ENCODE data around the gene ADAMTS17. TPM values are rescaled to one million over a fixed set of nuclear protein-coding genes. Genes with fewer than 3 reads are reported as not detected.

Gene ADAMTS17
- total RNA-seq, 1 donor from 2014 or later = 0.99 TPM

DNA sequence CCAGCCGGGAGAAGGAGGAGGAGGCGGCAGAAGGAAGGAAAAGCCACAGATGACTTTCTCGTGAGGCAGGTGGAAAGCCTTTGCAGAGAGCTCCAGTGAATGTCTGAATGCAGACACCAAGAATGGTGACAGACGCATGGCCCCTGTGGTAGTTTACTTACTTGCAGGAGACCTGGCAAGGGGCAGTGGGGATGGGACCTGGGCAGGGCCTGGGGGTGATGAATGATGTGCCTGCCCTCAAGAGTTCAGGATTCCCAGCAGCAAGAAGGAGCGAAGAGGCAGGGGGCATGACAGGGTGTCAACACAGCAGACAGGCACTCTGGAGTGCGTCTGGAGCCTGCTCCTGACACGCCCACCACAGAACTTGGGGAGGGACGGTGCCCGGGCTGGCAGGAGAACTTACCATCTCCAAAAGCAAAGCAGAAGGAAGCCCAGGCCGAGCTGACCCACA lies 348.1 kb downstream of the ADAMTS17 start:
- H3K4me3 ChIP-seq = no peak overlapping the region
- intact Hi-C loops (cut with micrococcal nuclease) = no loop called here
- no peak overlapping the region for H3K27ac ChIP-seq (replicated peaks)
- no peaks in the 10 kb centered on the region for H3K4me1 ChIP-seq
- no peaks in the 10 kb centered on the region for H3K27me3 ChIP-seq (ENCODE audit: low read depth)
- H3K9me3 ChIP-seq (replicated peaks) = no peaks in the 10 kb centered on the region
- no peaks in the 10 kb centered on the region for H3K36me3 ChIP-seq
- TF ChIP-seq, protein P1, sequence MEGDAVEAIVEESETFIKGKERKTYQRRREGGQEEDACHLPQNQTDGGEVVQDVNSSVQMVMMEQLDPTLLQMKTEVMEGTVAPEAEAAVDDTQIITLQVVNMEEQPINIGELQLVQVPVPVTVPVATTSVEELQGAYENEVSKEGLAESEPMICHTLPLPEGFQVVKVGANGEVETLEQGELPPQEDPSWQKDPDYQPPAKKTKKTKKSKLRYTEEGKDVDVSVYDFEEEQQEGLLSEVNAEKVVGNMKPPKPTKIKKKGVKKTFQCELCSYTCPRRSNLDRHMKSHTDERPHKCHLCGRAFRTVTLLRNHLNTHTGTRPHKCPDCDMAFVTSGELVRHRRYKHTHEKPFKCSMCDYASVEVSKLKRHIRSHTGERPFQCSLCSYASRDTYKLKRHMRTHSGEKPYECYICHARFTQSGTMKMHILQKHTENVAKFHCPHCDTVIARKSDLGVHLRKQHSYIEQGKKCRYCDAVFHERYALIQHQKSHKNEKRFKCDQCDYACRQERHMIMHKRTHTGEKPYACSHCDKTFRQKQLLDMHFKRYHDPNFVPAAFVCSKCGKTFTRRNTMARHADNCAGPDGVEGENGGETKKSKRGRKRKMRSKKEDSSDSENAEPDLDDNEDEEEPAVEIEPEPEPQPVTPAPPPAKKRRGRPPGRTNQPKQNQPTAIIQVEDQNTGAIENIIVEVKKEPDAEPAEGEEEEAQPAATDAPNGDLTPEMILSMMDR (IDR thresholded peaks at IDR 0.05; ENCODE audit: borderline replicate concordance) = no peak
- no peak for DNase-seq

DNA sequence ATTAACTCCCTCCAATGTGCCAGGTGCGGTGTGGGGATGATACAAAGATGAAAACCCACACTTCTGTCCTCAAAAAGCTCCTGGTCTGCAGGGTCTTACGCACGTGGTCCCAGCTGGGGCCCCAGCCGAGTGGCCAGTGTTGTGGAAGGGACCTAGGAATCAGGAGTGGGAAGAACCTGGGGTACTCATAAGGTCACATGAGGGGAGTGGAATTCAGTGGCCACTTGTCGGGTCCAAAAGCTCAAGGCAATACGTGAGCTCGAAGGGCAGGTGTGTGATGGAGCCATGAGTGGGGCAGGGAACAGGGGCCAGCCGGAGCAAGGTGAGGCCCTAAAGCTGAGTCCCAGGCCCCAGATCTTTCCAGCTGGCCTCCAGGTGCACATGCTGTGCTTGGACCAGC lies 348.5 kb downstream of the ADAMTS17 start:
- Histone ChIP-seq H3K27ac (replicated peaks) (no peak overlapping the region), H3K4me1 (no peaks in the 10 kb centered on the region), H3K27me3 (ENCODE audit: low read depth) (no peaks in the 10 kb centered on the region), H3K4me3 (no peak overlapping the region), H3K9me3 (replicated peaks) (peaks cover 2% of the 10 kb centered on the region), H3K36me3 (no peaks in the 10 kb centered on the region)
- no peak for DNase-seq
- intact Hi-C loops (cut with micrococcal nuclease) = no loop called here
- TF ChIP-seq, protein P1 (IDR thresholded peaks at IDR 0.05; ENCODE audit: borderline replicate concordance) = no peak

DNA sequence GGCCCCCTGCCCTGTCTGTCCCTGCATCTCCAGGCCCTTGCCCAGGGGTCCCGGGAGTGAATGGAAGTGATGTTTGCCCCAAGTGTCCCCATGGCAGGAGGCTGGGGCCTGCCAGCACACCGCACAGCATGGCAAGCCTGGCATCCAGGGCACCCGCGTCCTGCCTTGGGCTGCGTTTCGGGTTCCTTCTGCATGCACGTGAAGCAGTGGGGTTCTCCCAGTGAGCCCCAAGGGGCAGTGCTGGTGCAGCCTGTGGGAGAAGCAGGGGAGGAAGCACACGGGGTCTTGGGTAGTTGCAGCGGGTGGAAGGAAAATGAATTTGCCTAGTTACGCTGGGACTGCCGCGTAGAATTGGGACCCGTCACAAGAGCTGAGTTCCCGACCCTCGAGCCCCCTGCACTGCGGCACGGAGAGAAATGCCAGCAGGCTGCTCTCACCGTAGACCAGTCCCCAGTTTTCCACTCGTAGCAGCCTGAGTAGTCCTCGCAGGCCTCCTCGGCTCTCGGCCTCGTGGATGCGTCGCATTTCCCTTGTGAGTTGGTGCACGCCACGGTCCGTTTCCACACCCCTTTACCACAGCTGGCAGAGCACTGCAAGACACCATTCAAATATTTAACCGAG lies 349.1 kb downstream of the ADAMTS17 start:
- H3K27ac ChIP-seq (replicated peaks) = no peak overlapping the region
- no peak for DNase-seq
- intact Hi-C loops (cut with micrococcal nuclease) = no loop called here
- no peaks in the 10 kb centered on the region for H3K4me1 ChIP-seq
- no peak overlapping the region for H3K4me3 ChIP-seq
- no peaks in the 10 kb centered on the region for H3K36me3 ChIP-seq
- TF ChIP-seq, protein P1 (IDR thresholded peaks at IDR 0.05; ENCODE audit: borderline replicate concordance) = no peak
- peaks cover 5% of the 10 kb centered on the region for H3K9me3 ChIP-seq (replicated peaks)
- no peaks in the 10 kb centered on the region for H3K27me3 ChIP-seq (ENCODE audit: low read depth)

DNA sequence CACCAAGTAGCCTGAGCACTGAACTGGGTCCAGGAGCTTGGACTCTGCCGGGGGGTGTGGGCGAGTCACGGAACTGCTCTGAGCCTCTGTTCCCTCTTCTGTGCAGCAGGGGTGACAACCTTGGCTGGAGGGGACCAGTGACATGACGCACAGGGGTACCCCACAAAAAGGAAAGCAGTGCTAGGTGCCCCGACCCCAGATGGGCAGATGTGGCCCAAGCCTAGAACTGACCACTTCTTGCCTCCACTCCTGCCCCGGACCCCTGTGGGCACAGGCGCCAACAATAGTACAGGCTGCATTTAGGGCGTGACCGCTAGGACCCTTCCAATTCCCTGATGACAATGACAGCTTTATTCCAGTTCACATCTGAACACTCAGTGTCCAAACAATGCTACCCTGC lies 352.7 kb downstream of the ADAMTS17 start:
- intact Hi-C loops (cut with micrococcal nuclease) = no loop called here
- Histone ChIP-seq H3K4me3 (no peak overlapping the region), H3K9me3 (replicated peaks) (peaks cover 5% of the 10 kb centered on the region), H3K27me3 (ENCODE audit: low read depth) (no peaks in the 10 kb centered on the region), H3K36me3 (no peaks in the 10 kb centered on the region), H3K4me1 (peaks cover 2% of the 10 kb centered on the region), H3K27ac (replicated peaks) (no peak overlapping the region)
- TF ChIP-seq, protein P1 (IDR thresholded peaks at IDR 0.05; ENCODE audit: borderline replicate concordance) = no peak
- DNase-seq = no peak

DNA sequence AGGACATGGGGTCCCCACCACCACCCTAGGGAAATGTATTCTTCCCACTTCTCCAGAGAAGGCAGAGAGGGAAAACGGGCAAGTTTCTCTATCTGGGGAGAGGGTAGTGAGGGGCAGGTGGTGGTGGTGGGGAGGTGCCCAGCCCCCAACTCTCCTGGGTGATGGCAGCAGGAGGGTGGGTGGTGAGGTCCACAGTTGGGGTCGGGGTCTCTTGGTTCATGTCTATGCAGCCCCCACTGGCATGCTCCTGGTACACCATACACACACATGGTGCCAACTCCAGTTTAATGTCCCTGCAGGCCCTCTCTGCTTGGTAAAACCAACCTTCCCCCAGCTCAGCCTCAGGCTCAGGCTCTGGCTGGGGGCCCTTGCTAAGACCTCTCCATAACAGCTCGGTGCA lies 354.1 kb downstream of the ADAMTS17 start:
- intact Hi-C loops (cut with micrococcal nuclease) = no loop called here
- Histone ChIP-seq H3K27ac (replicated peaks) (no peak overlapping the region), H3K4me3 (no peak overlapping the region), H3K27me3 (ENCODE audit: low read depth) (no peaks in the 10 kb centered on the region), H3K9me3 (replicated peaks) (peaks cover 5% of the 10 kb centered on the region), H3K4me1 (peaks cover 16% of the 10 kb centered on the region), H3K36me3 (no peaks in the 10 kb centered on the region)
- TF ChIP-seq, protein P1 (IDR thresholded peaks at IDR 0.05; ENCODE audit: borderline replicate concordance) = no peak
- DNase-seq = no peak
